HepG2 (cell line): Measurements from ENCODE around the gene ZNF587B. TPM values are rescaled to one million over a fixed set of nuclear protein-coding genes. Genes with fewer than 3 reads are reported as not detected.

Experiments used
- ATAC-seq: fragments of 200-7000 bp; cut with Tn5 transposase; 3 replicates; pipeline ENCODE4 v1.9.1; 2020; ENCODE audit warnings: mild to moderate bottlenecking, moderate library complexity
- BruUV-seq: library from RNA; stranded (reverse); fragments of 400-500 nt; replicated peaks from 2 replicates; lab custom pipeline; 2021; lab: Mats Ljungman, UMichigan
- CTCF ChIA-PET: fragments of 300-600 bp; formaldehyde crosslinking; extraction: SDS; loops from one replicate; lab custom pipeline; 2021; ENCODE audit warnings: low total read pairs, inconsistent platforms, low intra/inter-chr PET ratio; lab: Yijun Ruan, JAX
- POLR2A ChIA-PET: fragments of 350-600 bp; sonication (Branson Sonifier 250); formaldehyde crosslinking; loops from one replicate; lab custom pipeline; 2020; ENCODE audit warnings: antibody characterized with exemption, inconsistent platforms; lab: Yijun Ruan, JAX
- DNase-seq: peaks from one replicate; pipeline ENCODE4 v3.0.0-alpha.2; 2015; ENCODE audit warnings: low spot score
- FAIRE-seq: peaks from 3 replicates; lab custom pipeline; 2011; peaks lifted over from hg19 to GRCh38; lab: Jason Lieb, UNC
- H2AFZ ChIP-seq: one replicate; pipeline ENCODE4 v1.6.1; 2011; ENCODE audit warnings: low read length, inconsistent platforms
- H3K27ac ChIP-seq: fragments of 300-600 bp; 3 replicates; pipeline ENCODE4 v1.8.0; 2011; ENCODE audit warnings: mixed run types, mild to moderate bottlenecking, mixed read lengths, low read length, inconsistent platforms; ENCODE audit not compliant: insufficient read depth; ENCODE audit errors: extremely low read length
- H3K27me3 ChIP-seq, 2 experiments: fragments of 200-600 bp in 1 of 2; 2 replicates in 1 of 2; 3 replicates in 1 of 2; pipeline versions ENCODE4 v1.6.0 to v1.8.0; 2011; ENCODE audit warnings: low read length in 2 of 2, mild to moderate bottlenecking in 2 of 2, moderate library complexity in 2 of 2, inconsistent platforms in 1 of 2; ENCODE audit not compliant: insufficient read depth in 2 of 2, control insufficient read depth in 1 of 2
- H3K36me3 ChIP-seq, 2 experiments: fragments of 200-600 bp in 1 of 2; replicated peaks in 1 of 2; 2 replicates in 1 of 2; 3 replicates in 1 of 2; pipeline versions ENCODE4 v1.5.1 to v1.8.0; 2011; ENCODE audit warnings: low read length in 2 of 2, inconsistent platforms in 1 of 2; ENCODE audit not compliant: insufficient read depth in 2 of 2, control insufficient read depth in 1 of 2
- H3K4me1 ChIP-seq: 2 replicates; pipeline ENCODE4 v1.5.1; 2012; ENCODE audit warnings: low read length, inconsistent platforms; ENCODE audit not compliant: insufficient read depth
- H3K4me2 ChIP-seq: 2 replicates; pipeline ENCODE4 v1.6.0; 2011; ENCODE audit warnings: low read depth, low read length, inconsistent platforms
- H3K4me3 ChIP-seq, 3 experiments: fragments of 200-600 bp in 1 of 3; sonication (generic), shearing (Covaris generic) in 1 of 3; replicated peaks in 1 of 3; 2 replicates each; pipeline ENCODE4 v1.5.1; 2011 to 2016; ENCODE audit warnings: low read length in 3 of 3, inconsistent platforms in 2 of 3, low read depth in 2 of 3, mild to moderate bottlenecking in 2 of 3, control low read depth in 1 of 3, mixed read lengths in 1 of 3; ENCODE audit not compliant: insufficient read depth in 1 of 3
- H3K79me2 ChIP-seq: one replicate; pipeline ENCODE4 v1.6.1; 2011; ENCODE audit warnings: low read length, inconsistent platforms; ENCODE audit not compliant: insufficient read depth
- H3K9ac ChIP-seq: 2 replicates; pipeline ENCODE4 v1.6.0; 2011; ENCODE audit warnings: mild to moderate bottlenecking, low read depth, low read length, inconsistent platforms; ENCODE audit not compliant: insufficient read depth
- H3K9me3 ChIP-seq: 2 replicates; pipeline ENCODE4 v1.5.1; 2012; ENCODE audit warnings: mild to moderate bottlenecking, low read length
- H4K20me1 ChIP-seq: 2 replicates; pipeline ENCODE4 v1.6.0; 2011; ENCODE audit warnings: inconsistent platforms, mild to moderate bottlenecking, low read length, moderate library complexity; ENCODE audit not compliant: insufficient read depth
- ATF3 ChIP-seq: sonication (generic); formaldehyde crosslinking; IDR thresholded peaks from 2 replicates; pipeline ENCODE4 v1.4.0; 2020; ENCODE audit warnings: missing genetic modification reagents
- ATF5 ChIP-seq: sonication (generic); formaldehyde crosslinking; IDR thresholded peaks from 2 replicates; pipeline ENCODE4 v1.4.0; 2020; ENCODE audit warnings: mild to moderate bottlenecking, low read depth, missing genetic modification reagents
- CEBPB ChIP-seq: IDR thresholded peaks from 2 replicates; pipeline ENCODE4 v1.6.1; 2011; ENCODE audit warnings: low read depth, low read length, improper control_type of control experiment, borderline replicate concordance
- FOXO1 ChIP-seq: sonication (generic); formaldehyde crosslinking; IDR thresholded peaks from 2 replicates; pipeline ENCODE4 v1.4.0; 2020; ENCODE audit warnings: missing genetic modification reagents
- GMEB2 ChIP-seq: IDR thresholded peaks from 2 replicates; pipeline ENCODE4 v1.6.1; 2016; ENCODE audit warnings: missing biosample characterization, missing genetic modification reagents, low read depth
- KAT2B ChIP-seq: fragments of 150-350 bp; IDR thresholded peaks from 2 replicates; pipeline ENCODE4 v1.6.1; 2014; ENCODE audit warnings: low read depth, low read length, borderline replicate concordance
- MAFF ChIP-seq: IDR thresholded peaks from 2 replicates; pipeline ENCODE4 v1.6.1; 2011; ENCODE audit warnings: low read depth, low read length, improper control_type of control experiment
- MIER3 ChIP-seq: IDR thresholded peaks from 2 replicates; pipeline ENCODE4 v1.6.1; 2016; ENCODE audit warnings: missing compliant biosample characterization, borderline replicate concordance
- SAP130 ChIP-seq: IDR thresholded peaks from 2 replicates; pipeline ENCODE4 v1.6.1; 2016; ENCODE audit warnings: low read depth
- SCMH1 ChIP-seq: sonication (generic); formaldehyde crosslinking; IDR thresholded peaks from 2 replicates; pipeline ENCODE4 v1.9.0; 2021; ENCODE audit warnings: missing genetic modification reagents, mild to moderate bottlenecking, borderline replicate concordance
- TEAD2 ChIP-seq: sonication (generic); formaldehyde crosslinking; IDR thresholded peaks from 2 replicates; pipeline ENCODE4 v1.9.0; 2021; ENCODE audit warnings: missing genetic modification reagents
- WIZ ChIP-seq: sonication (generic); formaldehyde crosslinking; IDR thresholded peaks from 2 replicates; pipeline ENCODE4 v1.5.1; 2020; ENCODE audit warnings: mild to moderate bottlenecking, missing genetic modification reagents
- ZFP36L1 ChIP-seq: sonication (generic); formaldehyde crosslinking; IDR thresholded peaks from 2 replicates; pipeline ENCODE4 v1.8.0; 2022; ENCODE audit warnings: mild to moderate bottlenecking, missing genetic modification reagents, moderate library complexity
- ZMYM3 ChIP-seq: sonication (generic); formaldehyde crosslinking; IDR thresholded peaks from 2 replicates; pipeline ENCODE4 v1.5.1; 2020; ENCODE audit warnings: mild to moderate bottlenecking, missing genetic modification reagents
- ZNF180 ChIP-seq: sonication (generic); formaldehyde crosslinking; IDR thresholded peaks from 2 replicates; pipeline ENCODE4 v1.4.0; 2020; ENCODE audit warnings: low read depth, missing genetic modification reagents, borderline replicate concordance
- ZNF3 ChIP-seq: IDR thresholded peaks from 2 replicates; pipeline ENCODE4 v1.7.0; 2017; ENCODE audit warnings: inconsistent platforms
- ZNF484 ChIP-seq: sonication (generic); formaldehyde crosslinking; IDR thresholded peaks from 2 replicates; pipeline ENCODE4 v1.5.1; 2020; ENCODE audit warnings: mild to moderate bottlenecking, low read depth, missing genetic modification reagents, borderline replicate concordance
- ZNF552 ChIP-seq: sonication (generic); formaldehyde crosslinking; IDR thresholded peaks from 2 replicates; pipeline ENCODE4 v1.9.0; 2022; ENCODE audit warnings: missing genetic modification reagents, mild to moderate bottlenecking, borderline replicate concordance
- ZNF792 ChIP-seq: IDR thresholded peaks from 2 replicates; pipeline ENCODE4 v1.6.1; 2016
- ZSCAN22 ChIP-seq: sonication (generic); formaldehyde crosslinking; IDR thresholded peaks from 2 replicates; pipeline ENCODE4 v1.4.0; 2020; ENCODE audit warnings: mild to moderate bottlenecking, missing genetic modification reagents
- WGBS: methylation state at CpG from one replicate; pipeline ENCODE4 v1.1.6; 2017; ENCODE audit warnings: low lambda C conversion rate; 5-methylcytosine and 5-hydroxymethylcytosine counted together
- in situ Hi-C: cut with HindIII; loops from 2 replicates; pipeline ENCODE4 v1.10.0; 2017; ENCODE audit warnings: low pct_unique_long_range_greater_than_20kb; ENCODE audit not compliant: extremely low pct_ligation_motif_present
- intact Hi-C: fragments of 100-400 bp; cut with micrococcal nuclease; formaldehyde crosslinking; loops from one replicate; pipeline ENCODE4 v1.10.0; 2022; ENCODE audit not compliant: unreplicated experiment
- polyA plus RNA-seq, 8 experiments: library from polyadenylated mRNA; depleted of rRNA in 3 of 8; stranded (reverse) in 7 of 8; unstranded in 1 of 8; fragments of >200 nt; fragmentation: Illumina TruSeq in 4 of 8; extraction: Trizol in 4 of 8; gene quantifications; 2 replicates each; pipeline versions ENCODE4 v1.2.1 to v1.2.3, GENCODE V29; 2011 to 2016; ENCODE audit warnings: low read depth in 4 of 8, missing spikeins in 1 of 8, mixed read lengths in 1 of 8; ENCODE audit not compliant: insufficient read depth in 1 of 8
- total RNA-seq, 5 experiments: library from RNA; depleted of rRNA; stranded (reverse); fragments of >200 nt; fragmentation: Illumina TruSeq; extraction: Trizol; gene quantifications; 2 replicates each; pipeline ENCODE4 v1.2.3, GENCODE V29; 2016; ENCODE audit warnings: low read depth in 1 of 5

ZNF587B gene
- total and polyA plus RNA-seq, 2 of the 13 experiments (the other 11 are each of a cell fraction or from before 2014, with no cell fraction given) = 5.2 to 29.9 TPM

GRCh38 chr19:57786906-57787305 is 43.2 kb upstream of the ZNF587B start:
- in situ Hi-C loops = no loop called here

GRCh38 chr19:57788114-57788692 is 41.9 kb upstream of the ZNF587B start:
- H3K79me2 ChIP-seq = no peaks in the 10 kb centered on the region
- no peaks in the 10 kb centered on the region for H3K27me3 ChIP-seq
- TF ChIP-seq ZNF3 (CRISPR knock-in tag) (no peak), ZFP36L1 (CRISPR knock-in tag) (no peak), ZMYM3 (CRISPR knock-in tag) (no peak), ZNF792 (CRISPR knock-in tag) (no peak), GMEB2 (CRISPR knock-in tag) (no peak), CEBPB (peak; percentile 50), MIER3 (CRISPR knock-in tag) (no peak), SCMH1 (CRISPR knock-in tag) (no peak), KAT2B (no peak)
- no peak for ATAC-seq
- ChIA-PET CTCF (no interaction called here), POLR2A (no interaction called here)
- no peak overlapping the region for H3K27ac ChIP-seq
- H4K20me1 ChIP-seq = no peaks in the 10 kb centered on the region
- H3K4me2 ChIP-seq = no peak overlapping the region
- intact Hi-C loops = no loop called here
- DNase-seq = no peak
- H3K9me3 ChIP-seq = no peaks in the 10 kb centered on the region
- H3K36me3 ChIP-seq = peaks cover 1 to 14% of the 10 kb centered on the region in 2 experiments; a peak in 2 of 5 replicates
- H3K4me3 ChIP-seq = no peak overlapping the region
- BruUV-seq = no TSS peak
- in situ Hi-C loops = no loop called here
- FAIRE-seq = no peak
- no peak overlapping the region for H3K9ac ChIP-seq
- no peak overlapping the region for H2AFZ ChIP-seq
- no peaks in the 10 kb centered on the region for H3K4me1 ChIP-seq

More at GRCh38 chr19:57786906-57787305, 43.2 kb upstream of the ZNF587B start:
- no TSS peak for BruUV-seq
- no peaks in the 10 kb centered on the region for H3K27me3 ChIP-seq
- no peak overlapping the region for H3K27ac ChIP-seq
- ChIA-PET CTCF (no interaction called here), POLR2A (no interaction called here)
- no peaks in the 10 kb centered on the region for H3K9me3 ChIP-seq
- ATAC-seq (no peak), FAIRE-seq (no peak), DNase-seq (no peak)
- no peaks in the 10 kb centered on the region for H3K79me2 ChIP-seq
- WGBS = 89% methylated on average over 5 of the region's 5 CpGs
- H2AFZ ChIP-seq = no peak overlapping the region
- intact Hi-C loops = no loop called here
- no peak overlapping the region for H3K9ac ChIP-seq
- H3K36me3 ChIP-seq = peaks cover 1 to 10% of the 10 kb centered on the region in 2 experiments; a peak in 2 of 5 replicates
- no peak overlapping the region for H3K4me2 ChIP-seq
- no peaks in the 10 kb centered on the region for H3K4me1 ChIP-seq
- no peak for TF ChIP-seq ZSCAN22 (CRISPR knock-in tag)
- TF ChIP-seq MAFF = no peak
- TF ChIP-seq ZNF484 (CRISPR knock-in tag) = no peak
- no peak for TF ChIP-seq SAP130 (CRISPR knock-in tag)
- no peak for TF ChIP-seq FOXO1 (CRISPR knock-in tag)
- no peak for TF ChIP-seq ZNF552 (CRISPR knock-in tag)
- no peak for TF ChIP-seq ATF3 (CRISPR knock-in tag)
- TF ChIP-seq ZNF180 (CRISPR knock-in tag) = no peak
- TF ChIP-seq WIZ = no peak
- TF ChIP-seq TEAD2 (CRISPR knock-in tag) = no peak
- TF ChIP-seq ATF5 (CRISPR knock-in tag) = no peak
- no peaks in the 10 kb centered on the region for H4K20me1 ChIP-seq
- no peak overlapping the region for H3K4me3 ChIP-seq
